GM21360 (cell line): Measurements from ENCODE around the gene GOLGA2.

ENCODE experiments used
- ATAC-seq: cut with Tn5 transposase; IDR thresholded peaks from one replicate; pipeline ENCODE4 v1.9.1; 2021; ENCODE audit warnings: mild to moderate bottlenecking, moderate library complexity; ENCODE audit not compliant: unreplicated experiment

Gene GOLGA2

GRCh38 chr9:128260340-128260739 lies 15.5 kb downstream of the GOLGA2 start:
- ATAC-seq: no peak

- ATAC-seq: no peak
Observed at GRCh38 chr9:128259156-128259555, 16.7 kb downstream of the GOLGA2 start.

- no peak for ATAC-seq
Observed at GRCh38 chr9:128258326-128258725, 17.5 kb downstream of the GOLGA2 start.

GRCh38 chr9:128257907-128258306 lies 17.9 kb downstream of the GOLGA2 start:
- ATAC-seq: no peak

- ATAC-seq: no peak
Observed at GRCh38 chr9:128257086-128257825, 18.6 kb downstream of the GOLGA2 start.

DNA sequence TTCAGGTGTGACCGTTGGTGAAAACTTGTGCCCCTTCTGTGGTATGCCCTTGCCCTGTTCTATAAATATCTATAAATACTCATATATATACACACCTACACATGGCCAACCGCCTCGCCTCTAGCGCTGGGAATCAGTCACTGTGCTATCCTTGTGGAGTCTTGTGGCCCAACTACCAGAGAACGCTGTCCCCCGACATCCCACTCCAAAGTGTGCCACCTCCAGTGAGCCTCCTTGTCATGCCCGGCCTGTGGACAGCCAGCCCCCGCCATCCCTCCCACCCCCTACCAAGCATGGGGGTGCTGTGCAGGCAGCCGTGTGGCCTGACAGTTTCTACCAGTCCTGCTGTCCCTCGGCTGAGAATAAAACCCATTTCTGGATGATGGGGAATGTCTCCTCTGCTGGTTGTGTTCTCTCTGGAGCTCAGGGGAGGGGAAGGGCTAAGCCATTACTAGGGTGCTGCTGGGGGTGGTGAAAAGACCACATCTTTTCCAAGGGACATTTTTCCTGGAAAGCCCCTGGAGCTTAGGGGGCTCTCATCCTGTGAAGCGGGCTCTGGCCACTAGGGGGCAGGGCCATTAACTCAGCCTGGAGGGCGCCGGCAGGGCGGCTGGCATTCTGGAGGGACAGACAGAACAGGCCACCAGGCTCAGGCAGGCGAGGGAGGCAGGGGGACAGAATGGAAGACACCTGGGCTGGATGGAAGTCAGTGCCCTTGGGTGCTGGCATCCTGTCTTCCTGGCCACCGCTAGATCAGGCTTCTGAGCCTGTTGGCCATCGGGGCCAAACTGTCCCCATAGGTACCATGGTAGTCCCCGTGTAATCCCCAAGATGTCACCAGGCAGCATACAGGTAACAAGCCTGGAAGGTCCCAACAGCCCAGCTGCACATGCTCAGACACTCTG lies 20.7 kb downstream of the GOLGA2 start:
- no peak for ATAC-seq

- no peak for ATAC-seq
Observed at GRCh38 chr9:128254362-128254761, 21.4 kb downstream of the GOLGA2 start.

DNA sequence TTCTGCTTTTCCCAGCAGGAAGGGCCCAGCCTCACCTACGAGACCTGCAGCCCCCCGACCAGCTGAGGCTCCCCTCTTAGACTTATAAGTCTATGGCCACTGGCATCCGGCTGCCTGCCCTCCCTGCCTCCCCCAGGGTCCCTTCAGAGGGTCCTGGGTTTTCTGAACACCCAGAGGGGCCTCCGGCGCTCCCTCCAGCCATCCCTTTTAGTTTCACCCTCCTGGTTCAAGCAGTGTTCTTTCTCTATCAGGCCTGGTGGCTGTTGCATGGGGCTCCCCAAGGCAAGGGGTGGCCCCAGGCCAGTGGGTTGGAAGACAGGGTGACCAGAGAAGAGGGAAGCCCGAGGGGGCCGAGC lies 21.8 kb downstream of the GOLGA2 start:
- no peak for ATAC-seq

DNA sequence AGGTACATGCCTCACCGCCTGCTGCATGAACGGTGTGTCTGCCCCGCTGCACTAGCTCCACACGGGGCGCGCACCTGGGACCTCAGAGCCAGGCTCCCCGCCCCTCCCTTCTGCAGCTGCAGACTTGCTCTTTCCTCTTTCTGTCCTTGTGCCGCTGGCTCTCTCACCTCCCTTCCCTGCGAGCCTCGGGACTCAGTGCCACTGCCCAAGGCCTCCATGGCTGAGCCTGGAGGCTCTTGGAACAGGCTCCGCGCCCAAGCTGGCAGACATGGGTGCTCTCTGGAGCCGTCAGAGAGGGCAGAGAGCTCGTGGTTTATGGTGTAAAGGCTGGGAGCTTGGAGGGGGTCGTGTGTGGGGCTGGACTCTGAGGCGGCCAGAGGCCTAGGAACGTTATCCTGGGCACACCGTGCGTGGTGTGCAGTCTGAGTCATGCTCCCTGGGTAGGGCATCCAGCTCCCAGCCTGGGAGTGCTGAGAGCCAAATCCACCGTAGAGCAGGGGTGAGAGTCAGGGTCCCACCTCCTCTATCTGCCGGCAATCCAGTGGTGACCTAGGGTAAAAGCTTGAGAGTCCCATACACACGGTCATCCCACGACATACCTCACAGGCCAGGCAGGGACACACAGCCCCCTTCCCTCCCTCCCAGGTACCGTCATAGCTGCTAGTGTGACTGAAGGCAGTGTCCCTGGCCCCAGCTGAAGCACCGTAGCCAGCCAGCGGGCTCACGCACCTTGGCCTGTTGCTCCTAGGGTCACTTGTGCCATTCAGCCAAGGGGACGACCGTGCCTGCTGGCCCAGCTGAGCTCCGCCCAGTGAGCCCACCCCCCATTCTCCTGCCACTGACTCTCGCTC lies 22.4 kb downstream of the GOLGA2 start:
- no peak for ATAC-seq

GRCh38 chr9:128252317-128253139 lies 23.3 kb downstream of the GOLGA2 start:
- no peak for ATAC-seq

DNA sequence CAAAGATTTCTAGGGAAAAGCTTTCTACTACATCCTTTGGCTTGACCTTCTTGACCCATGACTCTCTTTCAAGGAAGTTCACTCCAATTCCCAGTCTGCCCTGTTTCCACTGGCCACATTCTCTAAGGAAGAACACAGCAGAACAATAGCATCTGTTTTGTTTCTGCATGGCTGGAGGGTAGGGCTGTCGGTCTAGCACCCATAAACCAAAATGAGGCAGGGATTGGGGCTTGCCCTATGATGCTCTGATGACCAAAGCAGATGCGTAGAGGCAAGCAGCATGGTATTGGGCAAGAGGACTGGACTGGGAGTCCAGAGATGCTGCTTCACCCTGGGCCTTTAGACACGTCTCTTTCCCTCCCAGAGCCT lies 24.1 kb downstream of the GOLGA2 start:
- no peak for ATAC-seq

DNA sequence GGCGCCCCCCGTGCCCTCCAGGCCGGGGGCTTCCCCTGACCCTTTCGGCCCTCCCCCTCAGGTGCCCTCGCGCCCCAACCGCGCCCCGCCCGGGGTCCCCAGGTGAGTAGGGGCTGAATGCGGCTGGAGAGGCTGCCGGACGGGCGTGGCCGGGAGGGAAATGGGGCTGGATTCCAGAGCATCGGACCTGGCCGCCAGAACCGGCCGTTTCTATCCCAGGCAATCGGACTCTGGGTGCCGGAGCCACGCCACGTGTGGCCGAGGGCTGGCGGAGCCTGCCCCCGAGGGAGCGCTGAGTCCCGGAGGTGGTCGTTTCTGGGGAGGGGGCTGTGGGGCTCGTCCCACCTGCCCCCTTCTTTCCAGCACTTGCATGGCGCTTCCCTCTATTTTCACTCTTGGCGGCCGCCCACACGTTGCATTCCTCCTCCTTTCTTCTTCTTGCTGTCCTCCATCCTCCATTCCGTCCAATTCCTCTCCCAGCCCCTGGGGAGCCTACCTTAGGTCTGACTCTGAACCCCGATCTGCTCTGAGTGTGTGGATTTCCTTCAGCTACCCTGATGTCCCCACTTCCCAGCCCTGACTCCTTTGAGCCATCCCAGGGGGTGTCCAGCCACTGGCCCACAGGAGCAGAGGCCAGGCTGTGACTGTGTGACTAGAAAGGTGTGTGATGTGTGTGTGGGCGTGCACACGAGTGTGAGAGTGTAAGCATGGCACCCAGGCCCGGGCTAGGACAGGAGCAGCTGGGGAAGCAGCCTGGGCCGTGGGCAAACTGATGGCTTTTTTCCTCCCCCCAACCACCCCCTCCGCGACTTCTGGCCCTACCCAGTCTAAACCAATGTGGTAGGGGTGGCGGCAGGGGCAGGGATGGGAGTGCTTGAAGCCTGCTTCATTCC lies 24.7 kb downstream of the GOLGA2 start:
- ATAC-seq: no peak

DNA sequence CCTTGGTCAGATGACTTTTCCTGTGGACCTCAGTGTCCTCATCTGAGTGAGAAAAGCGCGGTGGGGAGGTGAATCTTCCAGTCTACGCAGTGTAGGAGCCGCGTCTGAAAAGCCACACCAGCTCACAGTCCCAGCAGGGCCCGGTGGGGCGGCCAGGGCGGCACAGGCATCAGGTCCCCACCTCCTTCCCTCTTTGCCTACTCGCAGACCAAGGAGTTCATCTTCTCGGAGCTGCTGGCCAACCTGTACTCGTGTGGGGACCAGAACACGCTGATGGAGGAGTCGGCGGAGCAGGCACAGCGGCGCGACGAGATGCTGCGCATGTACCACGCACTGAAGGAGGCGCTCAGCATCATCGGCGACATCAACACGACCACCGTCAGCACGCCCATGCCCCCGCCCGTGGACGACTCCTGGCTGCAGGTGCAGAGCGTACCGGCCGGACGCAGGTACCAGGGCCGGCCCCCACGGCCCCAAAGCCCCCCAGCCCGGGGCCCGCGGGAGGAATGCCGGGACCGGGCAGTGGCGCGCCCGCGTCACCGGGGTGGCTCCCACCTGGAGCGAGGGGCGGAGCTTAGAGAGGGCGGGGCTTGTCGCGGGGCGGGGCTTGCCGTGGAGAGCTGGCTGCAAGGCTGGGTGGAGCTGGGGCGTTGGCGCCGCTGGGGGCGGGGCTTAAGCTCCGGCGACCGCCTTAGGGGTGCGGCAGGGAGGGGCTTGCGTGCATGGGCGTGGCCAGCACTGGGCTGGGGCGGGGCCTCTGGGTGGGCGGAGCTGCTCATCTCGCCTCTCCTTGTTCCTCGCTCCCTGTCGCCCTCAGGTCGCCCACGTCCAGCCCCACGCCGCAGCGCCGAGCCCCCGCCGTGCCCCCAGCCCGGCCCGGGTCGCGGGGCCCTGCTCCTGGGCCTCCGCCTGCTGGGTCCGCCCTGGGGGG lies 25.6 kb downstream of the GOLGA2 start:
- ATAC-seq: peak; percentile 80

- no peak for ATAC-seq
Observed at GRCh38 chr9:128249558-128249907, 26.3 kb downstream of the GOLGA2 start.

DNA sequence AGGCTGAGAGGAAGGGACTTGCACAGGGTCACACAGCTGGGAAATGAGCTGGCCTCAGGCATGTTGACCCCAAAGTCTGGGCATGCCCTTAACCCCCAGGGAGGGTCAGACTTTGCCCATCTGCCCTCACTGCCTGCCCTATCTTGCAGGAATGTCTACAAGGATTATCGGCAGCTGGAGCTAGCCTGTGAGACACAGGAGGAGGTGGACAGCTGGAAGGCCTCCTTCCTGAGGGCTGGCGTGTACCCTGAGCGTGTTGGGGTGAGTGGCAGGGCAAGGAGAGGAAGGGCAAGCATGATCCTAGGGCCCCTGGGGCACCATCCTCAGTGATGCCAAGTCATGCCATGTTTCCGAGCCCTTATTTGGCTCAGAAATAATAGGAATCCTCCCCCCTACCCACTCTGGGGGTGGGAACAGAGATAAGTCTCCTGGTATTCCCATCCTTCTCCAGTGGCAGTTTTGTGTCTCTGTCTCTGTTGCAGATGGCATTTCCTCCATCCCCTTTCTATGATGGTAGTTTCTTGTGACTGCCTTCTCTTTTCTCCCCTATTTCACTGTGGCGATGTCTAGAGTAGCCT lies 28.5 kb downstream of the GOLGA2 start:
- ATAC-seq: no peak

- no peak for ATAC-seq
Observed at GRCh38 chr9:128246471-128246870, 29.3 kb downstream of the GOLGA2 start.

DNA sequence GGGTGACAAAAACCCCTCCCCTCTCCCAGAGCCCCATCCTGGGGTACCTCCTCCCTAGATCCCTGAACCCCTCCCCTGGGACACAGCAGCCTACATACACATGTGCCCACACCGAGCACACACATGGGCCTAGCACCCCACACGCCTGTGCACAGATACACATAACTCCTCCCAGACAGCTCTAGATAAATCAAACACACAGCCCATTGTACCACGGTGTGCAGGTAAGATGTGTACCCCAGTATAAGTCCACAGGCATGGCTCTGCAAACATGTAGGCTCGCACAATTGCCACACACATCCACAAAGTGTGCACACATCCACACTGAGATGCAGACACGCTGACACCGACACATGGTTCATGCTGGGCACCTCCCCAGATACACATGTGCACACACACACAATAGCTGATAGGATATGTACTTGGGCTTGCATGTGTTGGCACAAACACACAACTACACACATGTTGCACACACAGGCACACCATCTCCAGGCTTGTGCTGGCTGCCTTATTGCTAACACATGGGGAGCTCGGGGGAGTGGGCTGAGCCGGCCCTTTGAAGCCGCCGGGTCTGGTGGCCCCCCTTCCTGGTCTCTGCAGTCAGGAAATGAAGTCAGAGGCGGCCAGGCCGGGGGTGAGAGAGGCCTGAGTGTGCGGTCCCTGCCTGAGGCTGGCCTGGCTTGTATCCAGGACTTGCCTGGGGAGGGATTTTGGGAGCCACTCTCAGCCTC lies 30.2 kb downstream of the GOLGA2 start:
- no peak for ATAC-seq

- no peak for ATAC-seq
Observed at GRCh38 chr9:128244837-128245231, 31.0 kb downstream of the GOLGA2 start.
